GM12891 (cell line): Measurements from ENCODE around the gene CD81.

Experiments
- POLR2AphosphoS5 ChIP-seq: IDR thresholded peaks from 2 replicates; pipeline ENCODE4 v1.6.1; 2011; ENCODE audit warnings: low read depth, low read length, control low read depth
- TAF1 ChIP-seq: IDR thresholded peaks from 2 replicates; pipeline ENCODE4 v1.6.1; 2011; ENCODE audit warnings: low read depth, low read length, control low read depth

DNA sequence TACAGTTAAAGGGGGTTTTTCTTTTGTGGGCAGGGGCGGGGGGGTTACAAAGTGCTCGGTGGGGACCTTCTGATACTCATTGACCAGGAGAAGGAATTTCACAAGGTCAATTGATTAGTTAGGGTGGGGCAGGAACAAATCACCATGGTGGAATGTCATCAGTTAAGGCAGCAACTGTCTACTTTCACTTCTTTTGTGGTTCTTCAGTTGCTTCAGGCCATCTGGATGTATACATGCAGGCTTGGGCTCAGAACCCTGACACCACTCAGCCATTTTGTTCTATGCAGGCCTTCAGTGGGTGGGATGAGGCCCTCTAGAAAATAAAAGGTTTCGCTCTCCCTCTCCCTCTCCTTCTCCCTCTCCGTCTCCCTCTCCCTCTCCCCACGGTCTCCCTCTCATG, 45.7 kb upstream of the CD81 start:
- TF ChIP-seq POLR2AphosphoS5 = no peak
- no peak for TF ChIP-seq TAF1
